IPS-18a (cell line): ENCODE measurements around the gene COL5A1.
"Not testable (repeated sequence)": the region's sequence is repeated elsewhere in the genome, so short reads cannot be mapped to it uniquely, and the experiment has no call there.

Experiments
- H3K27ac ChIP-seq: one replicate; pipeline ENCODE4 v1.5.1; 2013; ENCODE audit warnings: low read length
- H3K27me3 ChIP-seq: one replicate; pipeline ENCODE4 v1.6.1; 2013; ENCODE audit warnings: mild to moderate bottlenecking, low read length; ENCODE audit not compliant: control insufficient read depth, insufficient read depth
- H3K36me3 ChIP-seq: one replicate; pipeline ENCODE4 v1.6.1; 2013; ENCODE audit warnings: low read depth, low read length; ENCODE audit not compliant: control insufficient read depth
- H3K4me1 ChIP-seq: one replicate; pipeline ENCODE4 v1.6.1; 2013; ENCODE audit warnings: low read depth, low read length; ENCODE audit not compliant: control insufficient read depth
- H3K4me3 ChIP-seq: one replicate; pipeline ENCODE4 v1.5.1; 2013; ENCODE audit warnings: low read length
- H3K9ac ChIP-seq: one replicate; pipeline ENCODE4 v1.6.1; 2013; ENCODE audit warnings: mild to moderate bottlenecking, low read length, moderate library complexity
- H3K9me3 ChIP-seq: one replicate; pipeline ENCODE4 v1.6.1; 2013; ENCODE audit warnings: low read depth, low read length; ENCODE audit not compliant: control insufficient read depth

COL5A1 gene

GRCh38 chr9:134706522-134706921, 64.9 kb downstream of the COL5A1 start:
- no peaks in the 10 kb centered on the region for H3K9me3 ChIP-seq
- no peak overlapping the region for H3K9ac ChIP-seq
- H3K36me3 ChIP-seq = no peaks in the 10 kb centered on the region

GRCh38 chr9:134707031-134707680, 65.6 kb downstream of the COL5A1 start:
- Histone ChIP-seq H3K4me3 (no peak overlapping the region), H3K9me3 (no peaks in the 10 kb centered on the region), H3K9ac (no peak overlapping the region), H3K4me1 (no peaks in the 10 kb centered on the region), H3K36me3 (no peaks in the 10 kb centered on the region), H3K27me3 (no peaks in the 10 kb centered on the region), H3K27ac (no peak overlapping the region)

More at GRCh38 chr9:134706522-134706921, 64.9 kb downstream of the COL5A1 start:
- H3K27me3 ChIP-seq = no peaks in the 10 kb centered on the region
- no peak overlapping the region for H3K4me3 ChIP-seq
- H3K4me1 ChIP-seq = no peaks in the 10 kb centered on the region
- H3K27ac ChIP-seq = no peak overlapping the region

GRCh38 chr9:134707731-134708671, 66.4 kb downstream of the COL5A1 start:
- H3K36me3 ChIP-seq = no peaks in the 10 kb centered on the region
- H3K27ac ChIP-seq = no peak overlapping the region
- no peaks in the 10 kb centered on the region for H3K9me3 ChIP-seq
- H3K4me1 ChIP-seq = no peaks in the 10 kb centered on the region
- H3K9ac ChIP-seq = no peak overlapping the region
- H3K4me3 ChIP-seq = no peak overlapping the region
- no peaks in the 10 kb centered on the region for H3K27me3 ChIP-seq

GRCh38 chr9:134708672-134709038, 67.1 kb downstream of the COL5A1 start:
- Histone ChIP-seq H3K27me3 (no peaks in the 10 kb centered on the region), H3K9me3 (no peaks in the 10 kb centered on the region), H3K9ac (no peak overlapping the region), H3K27ac (no peak overlapping the region), H3K4me3 (no peak overlapping the region), H3K4me1 (no peaks in the 10 kb centered on the region), H3K36me3 (no peaks in the 10 kb centered on the region)

- H3K27me3 ChIP-seq = no peaks in the 10 kb centered on the region
- no peak overlapping the region for H3K9ac ChIP-seq
- no peaks in the 10 kb centered on the region for H3K4me1 ChIP-seq
- no peaks in the 10 kb centered on the region for H3K36me3 ChIP-seq
- H3K4me3 ChIP-seq = no peak overlapping the region
- no peak overlapping the region for H3K27ac ChIP-seq
- H3K9me3 ChIP-seq = no peaks in the 10 kb centered on the region
These were observed 68.1 kb downstream of the COL5A1 start for GRCh38 chr9:134709512-134710270.

- H3K27me3 ChIP-seq = no peaks in the 10 kb centered on the region
- no peak overlapping the region for H3K9ac ChIP-seq
- no peaks in the 10 kb centered on the region for H3K4me1 ChIP-seq
- H3K36me3 ChIP-seq = no peaks in the 10 kb centered on the region
- no peak overlapping the region for H3K4me3 ChIP-seq
- H3K9me3 ChIP-seq = no peaks in the 10 kb centered on the region
- no peak overlapping the region for H3K27ac ChIP-seq
These were observed 68.6 kb downstream of the COL5A1 start for GRCh38 chr9:134710271-134710540.

GRCh38 chr9:134710901-134711300, 69.3 kb downstream of the COL5A1 start:
- Histone ChIP-seq H3K9ac (no peak overlapping the region), H3K9me3 (no peaks in the 10 kb centered on the region), H3K36me3 (no peaks in the 10 kb centered on the region), H3K27me3 (no peaks in the 10 kb centered on the region), H3K4me3 (no peak overlapping the region), H3K27ac (no peak overlapping the region), H3K4me1 (no peaks in the 10 kb centered on the region)

GRCh38 chr9:134712243-134712642, 70.6 kb downstream of the COL5A1 start:
- Histone ChIP-seq H3K9ac (no peak overlapping the region), H3K27ac (no peak overlapping the region), H3K36me3 (no peaks in the 10 kb centered on the region), H3K4me1 (no peaks in the 10 kb centered on the region), H3K4me3 (no peak overlapping the region), H3K27me3 (no peaks in the 10 kb centered on the region), H3K9me3 (no peaks in the 10 kb centered on the region)

GRCh38 chr9:134712926-134713325, 71.3 kb downstream of the COL5A1 start:
- H3K27me3 ChIP-seq = no peaks in the 10 kb centered on the region
- no peaks in the 10 kb centered on the region for H3K4me1 ChIP-seq
- H3K27ac ChIP-seq = no peak overlapping the region
- H3K9ac ChIP-seq = no peak overlapping the region
- no peaks in the 10 kb centered on the region for H3K36me3 ChIP-seq
- no peak overlapping the region for H3K4me3 ChIP-seq
- no peaks in the 10 kb centered on the region for H3K9me3 ChIP-seq

GRCh38 chr9:134715536-134715935, 73.9 kb downstream of the COL5A1 start:
- H3K27me3 ChIP-seq, H3K27ac ChIP-seq, H3K4me3 ChIP-seq, H3K36me3 ChIP-seq, H3K9me3 ChIP-seq, H3K9ac ChIP-seq, H3K4me1 ChIP-seq: not testable (repeated sequence)

- no peak overlapping the region for H3K27ac ChIP-seq
- H3K4me3 ChIP-seq = no peak overlapping the region
- H3K9me3 ChIP-seq = no peaks in the 10 kb centered on the region
- no peak overlapping the region for H3K9ac ChIP-seq
- H3K4me1 ChIP-seq = no peaks in the 10 kb centered on the region
- no peaks in the 10 kb centered on the region for H3K36me3 ChIP-seq
- H3K27me3 ChIP-seq = no peaks in the 10 kb centered on the region
These were observed 74.5 kb downstream of the COL5A1 start for GRCh38 chr9:134716067-134716466.
